Measurements from ENCODE around the gene FAM217A.

The FAM217A gene

GRCh38 chr6:4088704-4089103 is 9.8 kb upstream of the FAM217A start:
- no peak for DNase-seq (ENCODE audit: extremely low read depth in 1 of 2, low read depth in 1 of 2)

- no peak for DNase-seq (ENCODE audit: extremely low read depth in 1 of 2, low read depth in 1 of 2)
These were observed 6.4 kb upstream of the FAM217A start for GRCh38 chr6:4085332-4085700.

- DNase-seq (ENCODE audit: extremely low read depth in 1 of 2, low read depth in 1 of 2) = no peak
These were observed 5.8 kb upstream of the FAM217A start for GRCh38 chr6:4084444-4085331.

DNA sequence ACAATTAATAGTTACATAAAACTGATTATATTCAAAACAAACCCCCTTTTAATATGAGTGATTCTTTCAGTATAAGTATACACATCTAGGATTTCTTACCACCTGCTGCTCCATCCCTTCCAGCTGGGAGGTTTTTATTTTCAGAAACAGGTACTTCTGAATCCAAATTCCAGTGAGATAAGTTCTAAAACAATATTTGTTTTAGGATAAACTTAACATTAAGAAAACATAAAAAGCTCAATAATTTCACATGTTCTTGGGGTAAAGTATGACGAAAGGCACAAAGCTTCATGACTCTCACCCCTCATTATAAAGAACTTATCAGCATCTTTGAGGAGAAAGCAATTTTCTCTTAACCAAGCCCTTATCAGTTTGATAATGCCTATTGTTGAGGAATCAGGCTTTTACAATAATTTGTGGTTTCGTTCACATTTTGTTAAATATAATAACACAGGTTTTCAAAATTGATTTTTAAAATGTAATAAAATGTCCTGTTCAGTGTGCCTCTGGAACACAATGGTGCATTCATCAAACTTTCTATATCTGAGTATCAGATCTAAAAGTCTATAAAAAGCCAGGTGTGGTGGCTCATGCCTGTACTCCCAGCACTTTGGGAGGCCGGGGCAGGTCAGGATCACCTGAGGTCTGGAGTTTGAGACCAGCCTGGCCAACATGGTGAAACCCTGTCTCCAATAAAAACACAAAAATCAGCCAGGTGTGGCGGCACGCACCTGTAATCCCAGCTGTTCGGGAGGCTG is 4.3 kb downstream of the FAM217A start:
- no peak for DNase-seq (ENCODE audit: extremely low read depth in 1 of 2, low read depth in 1 of 2)

DNA sequence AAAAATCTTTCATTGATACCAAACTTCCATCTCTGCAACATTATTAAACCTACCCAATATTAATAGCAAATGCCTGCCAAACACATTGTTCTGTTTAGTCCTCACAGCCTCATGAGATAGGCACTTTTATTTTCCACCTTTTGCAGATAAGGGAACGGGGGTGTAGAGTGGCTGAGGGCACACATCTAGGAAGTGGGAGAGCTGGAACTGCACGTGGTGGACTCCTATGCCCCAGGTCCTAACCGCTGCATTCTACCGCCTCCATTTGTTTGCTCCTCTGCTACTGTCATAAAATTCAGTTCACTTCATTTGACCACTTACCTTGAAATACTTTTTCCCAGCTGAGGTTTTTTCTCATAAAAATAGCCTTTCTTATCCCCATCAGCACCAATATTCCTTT is 7.6 kb downstream of the FAM217A start:
- DNase-seq (ENCODE audit: extremely low read depth in 1 of 2, low read depth in 1 of 2) = no peak

DNA sequence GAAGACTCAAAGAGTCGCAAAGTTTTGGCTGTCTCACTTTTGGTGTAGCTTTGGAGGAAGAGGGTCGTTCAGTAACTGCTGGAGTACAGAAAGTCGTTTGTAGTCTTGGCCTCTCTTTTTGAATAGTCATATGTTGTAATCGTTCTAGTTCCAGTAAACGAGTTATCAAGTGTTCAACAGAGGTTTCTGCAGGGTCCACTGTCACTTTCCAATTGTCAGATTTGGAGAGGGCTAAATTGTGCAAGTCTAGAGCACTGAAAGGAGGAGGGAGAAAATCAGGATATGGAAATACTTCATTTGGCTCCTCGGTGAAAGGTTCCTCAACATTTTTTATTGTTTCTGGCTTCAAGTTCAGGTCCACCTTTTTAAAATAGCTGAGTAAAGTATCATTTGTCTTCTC is 9.7 kb downstream of the FAM217A start:
- DNase-seq (ENCODE audit: extremely low read depth in 1 of 2, low read depth in 1 of 2) = no peak

- DNase-seq (ENCODE audit: extremely low read depth in 1 of 2, low read depth in 1 of 2) = no peak
These were observed 11.3 kb downstream of the FAM217A start for GRCh38 chr6:4067673-4068072.

GRCh38 chr6:4066029-4066755 is 12.7 kb downstream of the FAM217A start:
- no peak for DNase-seq (ENCODE audit: extremely low read depth in 1 of 2, low read depth in 1 of 2)

GRCh38 chr6:4059115-4059777 is 19.7 kb downstream of the FAM217A start:
- DNase-seq (ENCODE audit: extremely low read depth in 1 of 2, low read depth in 1 of 2) = peak; percentile 29 to 62

- no peak for DNase-seq (ENCODE audit: extremely low read depth in 1 of 2, low read depth in 1 of 2)
These were observed 21.9 kb downstream of the FAM217A start for GRCh38 chr6:4057036-4057435.

DNA sequence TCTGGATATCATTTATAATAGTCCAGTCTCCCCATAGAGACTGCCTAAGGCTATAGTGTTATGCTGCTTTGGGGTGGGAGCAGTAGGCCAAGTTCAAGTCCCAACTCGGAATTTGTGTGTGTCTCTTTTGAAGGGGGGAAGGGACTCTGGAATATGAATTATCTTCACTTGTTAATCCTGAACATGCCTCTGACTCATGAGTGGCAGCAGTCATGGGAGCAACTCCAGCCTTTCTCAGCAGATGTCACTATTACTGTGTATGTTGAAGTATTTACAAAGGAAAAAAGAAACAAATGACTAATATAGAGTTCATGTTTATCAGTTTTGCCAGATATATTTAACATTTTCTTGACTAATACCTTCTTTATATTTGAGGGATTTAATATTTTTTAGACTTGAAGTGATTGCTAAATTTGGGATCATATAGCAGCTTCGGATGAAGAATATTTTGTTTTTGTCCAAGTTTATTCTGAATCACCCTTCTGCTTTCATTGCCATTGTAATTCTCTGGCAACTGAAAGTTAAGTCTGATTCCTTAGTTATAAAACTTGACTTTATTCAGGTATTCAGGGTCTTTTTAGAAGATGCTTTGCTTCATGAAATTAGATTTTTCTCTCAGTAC is 23.4 kb downstream of the FAM217A start:
- DNase-seq (ENCODE audit: extremely low read depth in 1 of 2, low read depth in 1 of 2) = no peak

GRCh38 chr6:4049246-4049645 is 29.7 kb downstream of the FAM217A start:
- DNase-seq (ENCODE audit: extremely low read depth in 1 of 2, low read depth in 1 of 2) = no peak

GRCh38 chr6:4041480-4041879 is 37.5 kb downstream of the FAM217A start:
- DNase-seq (ENCODE audit: extremely low read depth in 1 of 2, low read depth in 1 of 2) = no peak

GRCh38 chr6:4039348-4039747 is 39.6 kb downstream of the FAM217A start:
- no peak for DNase-seq (ENCODE audit: extremely low read depth in 1 of 2, low read depth in 1 of 2)

DNA sequence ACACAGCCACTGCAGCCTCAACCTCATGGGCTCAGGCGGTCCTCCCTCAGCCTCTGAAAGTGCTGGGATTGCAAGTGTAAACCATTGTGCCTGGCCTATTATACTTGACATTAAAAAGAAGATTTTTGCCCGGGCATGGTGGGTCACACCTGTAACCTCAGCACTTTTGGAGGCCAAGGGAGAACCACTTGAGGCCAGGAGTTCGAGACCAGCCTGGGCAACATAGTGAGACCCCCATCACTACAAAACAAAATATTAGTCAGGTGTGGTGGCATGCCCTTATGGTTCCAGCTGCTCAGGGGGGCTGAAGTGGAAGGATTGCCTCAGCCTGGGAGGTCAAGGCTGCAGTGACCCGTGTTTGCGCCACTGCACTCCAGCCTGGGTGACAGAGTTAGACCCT is 42.4 kb downstream of the FAM217A start:
- DNase-seq (ENCODE audit: extremely low read depth in 1 of 2, low read depth in 1 of 2) = no peak

GRCh38 chr6:4032475-4032874 is 46.5 kb downstream of the FAM217A start:
- DNase-seq (ENCODE audit: extremely low read depth in 1 of 2, low read depth in 1 of 2) = no peak

GRCh38 chr6:4031442-4031841 is 47.5 kb downstream of the FAM217A start:
- DNase-seq (ENCODE audit: extremely low read depth in 1 of 2, low read depth in 1 of 2) = no peak

GRCh38 chr6:4030669-4031068 is 48.3 kb downstream of the FAM217A start:
- DNase-seq (ENCODE audit: extremely low read depth in 1 of 2, low read depth in 1 of 2) = no peak

DNA sequence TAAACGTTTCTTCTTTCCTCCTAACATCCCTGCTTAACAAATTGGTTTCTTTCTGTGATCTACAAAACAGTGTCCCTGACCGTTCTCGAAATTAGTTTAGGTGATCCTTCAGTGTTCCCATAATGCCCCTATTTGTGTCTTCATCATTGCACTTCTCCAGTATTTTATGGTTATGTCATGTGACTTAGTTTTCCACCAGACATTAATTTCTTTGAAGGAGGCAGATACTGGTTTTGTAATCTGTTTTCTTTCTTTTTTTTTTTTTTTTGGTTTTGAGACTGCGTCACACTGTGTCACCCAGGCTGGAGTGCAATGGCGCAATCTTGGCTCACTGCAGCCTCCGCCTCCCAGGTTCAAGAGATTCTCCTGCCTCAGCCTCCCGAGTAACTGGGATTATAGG is 49.2 kb downstream of the FAM217A start:
- DNase-seq (ENCODE audit: extremely low read depth in 1 of 2, low read depth in 1 of 2) = no peak

- DNase-seq (ENCODE audit: extremely low read depth in 1 of 2, low read depth in 1 of 2) = no peak
These were observed 50.9 kb downstream of the FAM217A start for GRCh38 chr6:4028051-4028450.

GRCh38 chr6:4025681-4026080 is 53.3 kb downstream of the FAM217A start:
- DNase-seq (ENCODE audit: extremely low read depth in 1 of 2, low read depth in 1 of 2) = no peak

Data from stimulated activated CD8-positive, alpha-beta memory T cell treated with anti-CD3 and anti-CD28 coated beads, Interleukin-7, amount 100 ng/mL, for 48 hours (primary cell).